HG03139 (cell line): ENCODE results near the gene KATNBL1.
"Not testable (repeated sequence)": the region's sequence is repeated elsewhere in the genome, so short reads cannot be mapped to it uniquely, and the experiment has no call there.

Experiments used
- ATAC-seq: cut with Tn5 transposase; IDR thresholded peaks from one replicate; pipeline ENCODE4 v1.9.1; 2021; ENCODE audit not compliant: unreplicated experiment

KATNBL1 gene

DNA sequence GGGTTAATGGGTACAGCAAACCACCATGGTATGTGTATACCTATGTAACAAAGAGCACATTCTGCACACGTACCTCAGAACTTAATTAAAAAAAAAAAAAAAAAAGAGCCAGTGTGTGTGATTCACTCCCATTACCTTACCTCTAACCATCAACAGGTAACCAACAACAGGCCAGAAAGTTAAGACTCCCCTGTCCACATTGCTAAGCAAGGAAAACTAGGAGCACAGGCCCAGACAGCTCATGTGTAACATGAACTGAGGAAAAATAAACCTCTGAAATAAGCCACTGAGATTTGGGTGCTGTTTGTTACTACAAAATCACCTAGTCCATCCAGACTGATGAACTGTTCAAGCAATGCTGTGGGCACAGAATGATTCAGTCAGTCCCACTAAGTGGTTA, 6.0 kb downstream of the KATNBL1 start:
- ATAC-seq: no peak

DNA sequence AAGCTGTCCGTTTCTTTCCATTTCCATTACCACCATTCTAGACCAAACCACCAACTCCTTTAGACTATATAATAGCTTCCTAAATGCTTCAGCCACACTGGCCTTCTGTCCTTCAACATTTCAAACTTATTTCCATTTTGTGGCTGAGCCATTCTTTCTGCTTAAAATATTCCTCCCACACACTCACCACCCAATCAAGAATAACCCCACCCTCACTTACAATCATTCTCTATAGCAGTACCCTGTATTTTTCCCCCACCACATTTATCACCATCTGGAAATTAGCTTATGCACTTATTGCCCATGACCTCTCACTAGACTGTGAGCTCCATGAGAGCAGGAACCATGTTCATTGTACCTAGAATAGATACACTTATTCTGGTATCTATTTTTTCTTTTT, 6.6 kb downstream of the KATNBL1 start:
- ATAC-seq: no peak

GRCh38 chr15:34193272-34193671, 16.6 kb downstream of the KATNBL1 start:
- not testable (repeated sequence) for ATAC-seq

- no peak for ATAC-seq
Observed at GRCh38 chr15:34188711-34189110, 21.2 kb downstream of the KATNBL1 start.

- ATAC-seq: no peak
Observed at GRCh38 chr15:34185666-34186065, 24.2 kb downstream of the KATNBL1 start.

DNA sequence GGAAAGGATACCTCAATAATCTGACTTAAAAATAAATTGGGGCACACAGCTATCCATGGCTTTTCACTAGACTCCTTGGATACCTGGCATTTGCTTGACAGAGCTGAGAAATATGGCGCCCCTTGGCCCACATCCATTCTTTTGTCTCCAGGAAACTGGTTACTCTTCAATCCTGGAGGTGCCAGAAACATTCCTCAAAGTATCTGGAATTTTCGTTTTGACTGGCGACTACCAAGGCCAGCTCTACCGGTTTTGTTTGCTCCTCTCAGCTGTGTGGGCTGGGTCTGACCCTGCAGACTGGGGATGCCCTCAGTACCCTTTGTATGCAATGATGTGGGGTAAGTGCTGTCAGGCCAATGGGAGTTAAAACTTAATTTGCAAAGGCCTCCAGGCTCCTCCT, 27.0 kb downstream of the KATNBL1 start:
- ATAC-seq: no peak

DNA sequence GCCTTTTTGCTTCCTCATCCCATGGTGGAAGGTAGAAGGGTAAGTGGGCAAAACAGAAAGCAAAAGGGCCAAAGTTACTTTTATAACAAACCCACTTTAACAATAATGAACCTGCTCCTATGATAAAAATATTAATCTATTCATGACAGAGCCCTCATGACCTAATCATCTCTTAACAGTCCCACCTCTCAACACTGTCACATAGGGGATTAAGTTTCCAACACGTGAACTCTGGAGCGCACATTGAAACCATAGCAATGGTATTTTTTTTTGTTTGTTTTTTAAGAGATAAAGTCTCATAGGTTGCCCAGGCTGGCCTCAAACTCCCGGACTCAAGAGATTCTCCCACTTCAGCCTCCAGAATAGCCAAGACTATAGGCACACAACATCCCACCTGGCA, 30.7 kb downstream of the KATNBL1 start:
- no peak for ATAC-seq

GRCh38 chr15:34165987-34166573, 43.8 kb downstream of the KATNBL1 start:
- ATAC-seq: not testable (repeated sequence)

GRCh38 chr15:34161329-34161963, 48.5 kb downstream of the KATNBL1 start:
- ATAC-seq: no peak

GRCh38 chr15:34160735-34161134, 49.2 kb downstream of the KATNBL1 start:
- no peak for ATAC-seq

- ATAC-seq: no peak
Observed at GRCh38 chr15:34158355-34158754, 51.5 kb downstream of the KATNBL1 start.

DNA sequence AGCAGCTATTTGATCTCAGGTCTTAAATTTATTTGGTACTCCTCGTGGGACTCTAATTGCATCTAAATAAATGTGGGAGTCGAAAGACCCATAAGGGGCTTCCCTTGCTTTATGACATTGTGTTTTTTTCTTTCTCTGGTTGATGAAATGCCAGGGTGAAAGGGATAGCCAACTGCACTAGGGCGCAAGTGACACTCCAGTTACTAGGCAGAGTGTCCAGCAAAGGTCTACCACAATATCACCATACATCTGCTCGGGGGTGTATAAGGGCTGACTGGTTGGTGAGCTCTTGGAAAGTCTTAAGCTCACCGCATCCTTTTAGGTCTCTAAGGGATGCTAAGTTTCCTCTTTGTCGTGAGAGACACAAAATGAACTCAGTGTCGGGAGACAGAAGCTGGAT, 54.0 kb downstream of the KATNBL1 start:
- no peak for ATAC-seq

- ATAC-seq: no peak
Observed at GRCh38 chr15:34154725-34155204, 55.1 kb downstream of the KATNBL1 start.

DNA sequence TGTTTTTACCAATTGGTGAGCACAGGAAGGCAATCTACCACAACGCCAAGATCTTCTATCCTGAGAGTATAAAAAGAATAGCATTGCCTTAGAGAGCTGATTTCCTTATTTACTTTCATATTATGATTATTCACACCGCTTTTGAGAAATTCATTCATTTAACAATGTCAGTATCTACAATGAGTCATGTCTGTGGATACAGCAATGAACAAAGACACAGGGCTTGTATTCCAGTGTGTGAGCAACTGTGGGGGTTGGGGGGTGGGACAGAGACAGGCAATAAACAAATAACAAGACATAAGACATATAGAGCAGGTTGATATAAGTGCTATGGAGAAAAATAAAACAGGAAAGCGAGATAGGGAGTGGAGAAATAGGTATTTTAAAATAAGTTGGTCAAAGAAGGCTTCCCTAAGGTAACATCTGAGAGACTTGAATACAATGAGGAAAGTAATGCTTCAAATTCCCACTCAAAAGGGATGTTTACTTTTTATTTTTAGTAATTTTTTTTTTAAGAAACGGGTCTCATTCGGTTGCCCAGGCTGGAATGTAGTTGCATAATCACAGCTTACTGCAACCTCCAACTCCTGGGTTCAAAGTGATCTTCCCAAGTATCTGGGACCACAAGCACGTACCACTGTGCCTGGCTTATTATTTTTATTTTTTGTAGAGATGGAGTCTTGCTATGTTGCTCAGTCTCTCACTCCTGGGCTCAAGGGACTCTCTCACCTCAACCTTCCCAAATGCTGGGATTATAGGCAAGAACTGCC, 62.3 kb downstream of the KATNBL1 start:
- no peak for ATAC-seq

GRCh38 chr15:34133511-34133910, 76.4 kb downstream of the KATNBL1 start:
- ATAC-seq: no peak

DNA sequence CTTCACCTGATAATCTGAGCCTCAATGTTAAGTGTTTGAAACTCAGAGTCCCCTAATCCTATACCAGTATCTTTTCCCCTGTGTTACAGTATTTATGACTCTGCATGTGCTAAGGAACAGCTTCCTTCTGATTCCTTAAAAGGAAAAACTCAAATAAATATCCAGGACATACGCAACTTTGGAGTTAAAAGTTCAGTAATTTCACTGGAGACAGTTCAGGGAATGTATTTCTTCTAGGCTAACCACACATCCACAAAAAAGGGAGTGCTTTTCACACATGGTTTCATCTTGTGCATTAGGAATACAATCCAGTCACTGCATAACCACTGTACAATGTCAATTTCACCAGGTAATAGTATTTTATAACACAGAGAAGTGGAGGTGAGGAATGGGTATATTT, 77.0 kb downstream of the KATNBL1 start:
- ATAC-seq: no peak

DNA sequence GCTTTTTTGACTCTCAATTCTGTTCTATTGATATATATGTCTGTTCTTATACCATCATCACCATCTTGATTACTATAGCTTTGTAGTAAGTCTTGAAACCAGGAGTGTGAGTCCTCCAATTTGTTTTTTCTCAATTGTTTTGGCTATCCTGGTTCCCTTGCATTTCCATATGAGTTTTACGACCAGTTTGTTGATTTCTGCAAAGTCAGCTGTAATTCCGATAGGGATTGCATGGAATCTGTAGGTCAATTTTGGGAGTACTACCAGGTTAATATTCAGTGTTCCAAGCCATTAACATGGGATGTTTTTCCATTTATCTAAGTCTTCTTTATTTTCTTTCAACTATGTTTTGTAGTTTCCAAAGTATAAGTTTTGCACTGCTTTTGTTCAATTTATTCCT, 81.0 kb downstream of the KATNBL1 start:
- no peak for ATAC-seq

GRCh38 chr15:34126522-34126921, 83.4 kb downstream of the KATNBL1 start:
- ATAC-seq: no peak

- ATAC-seq: no peak
Observed at GRCh38 chr15:34125945-34126344, 84.0 kb downstream of the KATNBL1 start.

DNA sequence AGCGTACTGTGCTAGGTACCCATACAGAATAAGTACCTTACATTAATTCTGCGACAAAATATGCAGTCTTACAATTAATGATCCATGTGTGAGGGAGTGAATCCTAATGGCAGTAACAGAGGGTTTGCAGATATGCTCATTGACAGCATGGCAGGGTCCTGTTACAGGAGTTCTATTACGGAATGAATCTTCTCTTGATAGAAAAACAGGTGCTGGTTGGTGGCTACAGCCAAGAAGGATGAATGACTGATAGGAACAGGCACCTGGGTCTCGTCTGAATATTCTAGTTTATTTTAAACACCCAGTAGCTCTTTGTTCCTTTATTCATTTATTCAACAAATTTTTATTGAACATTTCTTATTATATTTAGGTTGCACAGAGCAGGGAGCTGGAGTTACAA, 85.2 kb downstream of the KATNBL1 start:
- ATAC-seq: no peak

DNA sequence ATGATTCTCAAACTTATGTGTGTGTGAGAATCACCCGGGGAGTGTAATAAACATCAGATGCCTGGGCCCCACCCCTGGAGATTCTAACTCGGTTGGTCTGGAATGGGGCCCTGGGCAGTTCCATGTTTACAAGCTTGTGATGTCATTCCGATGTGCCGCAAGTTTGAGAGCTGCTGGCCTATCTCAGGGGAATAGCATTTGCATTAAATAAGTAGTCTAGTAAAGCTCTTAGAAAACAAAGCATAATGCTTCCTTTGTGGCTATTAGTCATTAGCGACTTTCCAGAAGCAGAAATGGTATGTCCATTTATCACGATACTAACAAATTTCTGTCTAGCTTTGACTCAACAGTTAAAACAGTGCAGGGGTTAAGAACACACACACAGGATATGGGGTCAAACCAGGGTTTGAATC, 87.1 kb downstream of the KATNBL1 start:
- ATAC-seq: no peak

- ATAC-seq: not testable (repeated sequence)
Observed at GRCh38 chr15:34121786-34122185, 88.1 kb downstream of the KATNBL1 start.
